HL-60 (cell line): ENCODE results near the gene KMT5C.
A peak's percentile ranks its signal among the peaks of the same experiment; 100 is the strongest.

Source experiments
- CTCF ChIP-seq: IDR thresholded peaks from one replicate; pipeline ENCODE4 v1.5.1; 2011; ENCODE audit warnings: low read length, control low read depth, inconsistent platforms; ENCODE audit not compliant: insufficient read depth
- GABPA ChIP-seq: IDR thresholded peaks from 2 replicates; pipeline ENCODE4 v1.6.1; 2012; ENCODE audit warnings: low read depth
- POLR2AphosphoS5 ChIP-seq: IDR thresholded peaks from 2 replicates; pipeline ENCODE4 v1.6.1; 2012; ENCODE audit warnings: low read depth
- REST ChIP-seq: IDR thresholded peaks from 2 replicates; pipeline ENCODE4 v1.6.1; 2012; ENCODE audit warnings: low read depth; ENCODE audit not compliant: insufficient replicate concordance

- TF ChIP-seq CTCF (no peak), POLR2AphosphoS5 (peak; percentile 100), GABPA (peak; percentile 83), REST (peak; percentile 85)
Observed at GRCh38 chr19:55385724-55386492, 46.2 kb downstream of the KMT5C start, which contains the start of gene RPL28.
